ENCODE data around the gene TOGARAM2.

GRCh38 chr2:28955467-28955866 is 25.6 kb upstream of the TOGARAM2 start:
- no peak for TF ChIP-seq EP300 (IDR thresholded peaks at IDR 0.05)
- TF ChIP-seq CTCF (IDR thresholded peaks at IDR 0.05), result no peak
